GM11168 (cell line): ENCODE results near the gene SMU1.

Source experiments
- in situ Hi-C: fragments of 300-500 bp; cut with MboI; formaldehyde crosslinking; loops from one replicate; pipeline ENCODE4 v1.12.0; 2022; ENCODE audit warnings: low sequenced_read_pairs; ENCODE audit not compliant: unreplicated experiment

Gene SMU1

DNA sequence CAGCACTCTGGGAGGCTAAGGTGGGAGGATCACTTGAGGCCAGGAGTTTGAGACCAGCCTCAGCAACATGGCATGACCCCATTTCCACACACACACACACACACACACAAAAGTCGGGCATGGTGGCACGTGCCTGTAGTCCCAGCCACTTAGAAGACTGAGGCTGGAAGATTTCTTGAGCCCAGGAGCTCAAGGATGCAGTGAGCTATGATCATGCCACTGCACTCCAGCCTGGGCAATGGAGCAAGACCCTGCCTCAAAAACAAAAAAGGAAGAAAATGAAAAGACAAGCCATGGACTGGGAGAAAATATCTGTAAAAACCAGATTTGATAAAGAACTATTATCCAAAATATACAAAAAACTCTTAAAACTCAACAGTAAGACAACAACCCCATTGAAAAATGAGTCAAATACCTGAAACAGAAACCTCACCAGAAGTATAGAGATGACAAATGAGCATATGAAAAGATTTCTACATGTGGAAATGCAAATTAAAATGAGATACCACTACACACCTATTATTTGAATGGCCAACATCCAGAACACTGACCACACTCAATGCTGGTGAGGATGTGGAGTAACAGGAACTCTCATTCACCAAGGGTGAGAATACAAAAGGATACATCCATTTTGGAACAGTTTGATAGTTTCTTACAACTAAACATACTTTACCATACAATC lies 26.7 kb downstream of the SMU1 start:
- in situ Hi-C loops, result no loop called here

DNA sequence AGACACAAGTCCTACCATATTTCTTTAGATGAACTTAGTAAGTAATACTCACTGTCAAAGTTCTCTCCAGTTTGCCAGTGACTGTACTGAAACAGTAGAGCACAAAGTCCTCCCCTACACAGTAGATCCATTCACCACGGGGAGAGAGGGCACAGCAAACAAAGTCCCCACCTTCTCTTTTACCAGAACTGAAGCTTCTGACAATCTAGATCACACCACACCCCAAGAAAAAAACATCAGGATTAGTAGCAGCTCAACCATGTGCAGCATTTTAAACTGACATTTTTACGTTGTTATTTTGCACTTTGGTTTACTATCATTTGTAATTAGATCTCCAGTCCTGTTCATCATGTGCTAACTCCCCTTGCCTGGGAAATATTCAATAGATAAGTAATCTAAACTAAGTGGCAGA lies 28.4 kb downstream of the SMU1 start:
- in situ Hi-C loops, result no loop called here

DNA sequence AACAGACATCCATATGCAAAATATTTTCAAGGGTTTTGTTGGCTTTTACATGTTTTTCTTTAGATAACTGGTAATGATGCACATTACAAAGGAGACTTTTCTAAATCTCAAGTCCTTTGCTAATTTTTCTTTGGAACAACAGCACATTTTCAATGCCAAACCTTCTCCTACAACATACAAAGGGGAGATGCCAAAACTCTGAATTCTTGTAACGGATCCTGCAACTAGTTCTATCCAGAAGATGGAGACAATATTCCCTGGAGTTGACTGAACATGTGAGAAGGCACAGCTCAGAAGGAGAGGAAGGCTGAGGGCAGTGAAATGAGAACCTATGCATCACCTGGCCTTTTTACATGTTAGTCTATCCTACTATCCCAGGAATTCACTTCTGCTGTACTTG lies 30.4 kb downstream of the SMU1 start:
- in situ Hi-C loops, result no loop called here

DNA sequence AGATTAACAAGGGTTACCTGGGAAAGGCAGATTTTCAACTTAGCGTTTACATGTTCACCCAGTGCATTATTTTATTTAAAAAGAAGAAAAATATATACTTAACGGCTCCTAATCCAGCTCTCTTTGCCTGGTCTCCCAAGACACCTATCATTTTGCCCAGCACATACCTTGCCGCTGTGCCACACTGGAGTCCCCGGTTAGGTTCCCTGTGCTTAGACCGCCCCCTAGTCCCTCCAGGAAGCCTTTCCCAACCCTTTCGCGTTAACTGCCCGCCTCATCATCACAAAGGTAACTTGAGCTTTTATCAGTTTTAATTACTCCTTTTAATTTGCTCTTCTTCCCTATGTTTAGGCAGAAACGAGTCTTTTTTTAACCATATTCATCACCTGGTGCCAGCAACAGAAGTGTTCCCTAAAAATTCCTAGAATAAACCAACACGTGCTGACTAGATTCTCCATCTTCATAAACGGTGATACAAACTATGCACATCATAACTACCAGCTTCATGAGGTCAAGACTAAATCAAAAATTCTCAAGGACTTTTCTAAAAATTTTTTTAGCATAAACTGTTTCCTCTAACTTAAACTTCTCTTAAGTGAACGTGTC lies 31.7 kb downstream of the SMU1 start:
- in situ Hi-C loops, result no loop called here

DNA sequence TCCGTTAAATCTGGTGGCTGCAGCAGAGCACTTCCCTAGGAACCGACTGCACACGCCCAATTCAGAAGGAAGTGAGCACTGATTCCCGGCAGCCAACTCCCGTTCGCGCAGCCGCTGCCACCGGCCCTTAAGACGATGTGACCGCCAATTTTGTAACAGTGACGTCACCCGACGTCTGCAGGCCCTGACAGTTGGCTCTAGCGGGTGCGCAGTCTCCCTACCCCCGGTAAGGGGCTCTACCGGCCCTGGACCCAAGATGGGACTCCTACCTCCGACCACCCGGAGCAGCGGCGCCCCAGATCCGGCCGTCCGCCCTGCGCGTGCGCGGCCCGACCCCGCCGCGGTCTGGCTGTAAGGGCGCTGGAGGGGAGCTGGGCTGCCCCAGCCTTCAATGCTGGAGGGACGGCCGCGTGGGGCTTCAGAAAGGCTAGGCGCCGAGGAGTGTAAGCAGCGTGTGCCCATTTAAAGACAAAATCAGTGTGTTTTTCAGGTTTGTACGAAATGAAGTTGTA lies 32.3 kb downstream of the SMU1 start:
- in situ Hi-C loops, result no loop called here

DNA sequence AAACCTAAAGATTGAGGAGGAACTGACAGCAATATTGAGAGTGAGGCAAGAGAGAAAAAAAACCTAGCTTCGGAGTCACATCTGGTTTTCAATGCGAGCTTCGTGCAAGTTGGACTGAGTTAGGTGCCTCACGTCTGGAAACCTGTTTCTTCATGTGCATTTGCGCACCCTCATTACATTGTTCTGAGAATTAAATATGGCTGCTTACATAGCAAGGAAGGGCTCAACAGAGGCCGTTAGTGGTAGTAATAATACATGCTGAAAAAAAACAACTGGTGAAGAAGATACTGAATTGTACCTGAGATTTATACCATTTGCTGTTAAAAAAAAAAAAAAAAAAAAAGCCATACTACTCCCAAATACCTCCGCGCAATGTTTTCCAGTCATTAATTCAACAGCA lies 32.8 kb downstream of the SMU1 start:
- in situ Hi-C loops, result no loop called here

DNA sequence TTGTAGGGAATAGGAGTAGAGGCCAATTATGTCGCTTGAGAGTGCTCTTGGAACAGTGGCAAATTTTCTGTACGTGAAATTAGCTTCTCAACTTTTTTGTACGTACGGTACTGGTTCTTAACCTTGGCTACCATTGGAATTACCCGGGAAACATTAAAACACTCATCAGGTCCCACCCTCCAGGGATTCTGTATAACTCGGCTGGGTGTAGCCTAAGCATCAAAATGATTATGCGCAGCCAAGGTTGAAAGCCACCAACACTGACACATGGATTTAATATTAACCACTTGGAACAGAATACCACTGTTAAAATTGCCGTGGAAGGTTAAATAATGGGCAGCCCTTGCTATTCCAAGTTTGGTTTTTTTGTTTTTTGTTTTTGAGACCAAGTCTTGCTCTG lies 34.0 kb downstream of the SMU1 start:
- in situ Hi-C loops, result no loop called here

DNA sequence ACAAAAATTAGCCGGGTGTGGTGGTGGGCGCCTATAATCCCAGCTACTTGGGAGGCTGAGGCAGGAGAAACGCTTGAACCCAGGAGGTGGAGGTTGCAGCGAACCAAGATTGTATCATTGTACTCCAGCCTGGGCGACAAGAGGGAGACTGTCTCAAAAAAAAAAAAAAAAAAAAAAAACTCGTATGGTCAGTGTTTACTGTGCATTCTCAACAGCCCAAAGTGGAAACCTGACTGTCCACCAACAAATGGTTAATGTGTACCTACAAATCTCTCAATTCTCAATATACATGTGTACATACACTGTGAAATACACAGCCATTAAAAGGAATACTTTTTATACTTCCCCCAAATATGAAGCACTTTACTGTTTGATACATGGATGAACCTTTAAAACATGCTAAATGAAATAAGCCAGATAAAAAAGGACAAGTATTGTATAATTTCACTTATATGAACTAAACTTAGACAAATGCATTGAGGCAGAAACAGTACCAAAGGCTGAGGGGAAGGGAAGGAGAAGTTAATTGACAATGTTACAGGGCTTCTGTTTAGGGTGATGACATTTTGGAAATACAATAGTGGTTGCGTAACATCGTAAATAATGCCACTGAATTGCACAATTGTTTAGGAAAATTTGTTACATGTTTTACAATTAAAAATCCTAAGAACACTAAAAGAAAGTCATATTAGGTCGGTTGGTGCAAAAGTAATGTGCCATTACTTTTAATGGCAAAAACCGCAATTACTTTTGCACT lies 34.9 kb downstream of the SMU1 start:
- in situ Hi-C loops, result no loop called here

DNA sequence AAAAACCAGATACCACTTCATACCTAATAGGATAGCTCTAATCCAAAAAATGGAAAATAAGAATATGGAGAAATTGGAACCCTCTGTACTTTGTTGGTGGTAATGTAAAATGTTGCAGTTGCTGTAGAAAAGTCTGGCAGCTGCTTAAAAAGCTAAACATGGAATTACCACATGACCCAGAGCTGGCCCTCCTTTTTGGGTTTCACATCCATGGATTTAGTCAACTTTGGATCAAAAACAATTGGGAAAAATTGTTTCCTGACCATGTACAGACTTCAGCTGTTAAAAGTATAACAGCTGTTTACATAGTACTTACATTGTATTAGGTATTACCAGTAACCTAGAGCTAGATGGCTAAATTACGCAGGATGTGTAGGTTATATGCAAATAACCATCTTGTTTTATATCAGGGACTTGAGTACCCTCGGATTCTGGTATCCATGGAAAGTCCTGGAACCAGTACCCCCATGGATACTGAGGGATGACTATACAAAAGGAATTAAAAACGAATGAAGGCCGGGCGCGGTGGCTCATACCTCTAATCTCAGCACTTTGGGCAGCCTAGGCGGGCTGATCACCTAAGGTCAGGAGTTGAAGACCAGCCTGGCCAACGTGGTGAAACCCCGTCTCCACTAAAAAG lies 35.6 kb downstream of the SMU1 start:
- in situ Hi-C loops, result no loop called here

DNA sequence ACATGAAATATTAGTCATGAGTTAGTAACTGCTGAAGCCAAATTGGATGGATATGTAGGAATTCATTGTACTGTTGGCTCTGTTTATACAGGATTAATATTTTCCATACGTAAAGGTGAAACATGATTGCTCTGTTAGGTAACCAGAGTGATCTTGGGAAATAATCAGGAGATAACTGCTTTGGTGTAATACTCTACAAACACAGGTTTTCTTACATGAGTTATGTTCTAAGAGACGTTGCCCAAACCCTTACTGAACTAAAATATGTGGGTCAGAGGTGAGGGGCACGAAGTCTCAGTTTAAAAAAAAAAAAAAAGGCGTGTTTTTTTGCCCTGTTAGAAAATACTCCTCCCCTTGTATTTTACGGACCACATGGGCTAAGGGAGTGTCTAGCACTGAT lies 43.6 kb downstream of the SMU1 start:
- in situ Hi-C loops, result no loop called here

DNA sequence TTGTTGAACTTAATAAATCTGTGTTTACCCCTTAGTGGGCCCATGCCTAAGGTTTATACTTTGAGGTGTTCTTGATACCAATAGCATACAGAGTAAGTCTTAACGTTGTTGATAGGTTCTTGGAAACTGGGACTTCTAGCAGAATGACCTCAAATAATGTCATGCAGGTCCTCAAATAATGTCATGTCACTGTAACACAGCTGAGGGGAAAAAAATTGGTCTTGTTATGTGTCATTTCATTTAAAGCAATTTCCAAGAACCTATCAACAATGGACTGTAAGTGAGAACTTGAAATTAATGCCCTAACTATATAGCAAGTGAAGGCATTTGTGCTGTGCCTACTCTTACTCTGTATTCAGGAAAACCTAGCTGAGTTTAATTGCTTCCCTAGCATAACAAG lies 44.2 kb downstream of the SMU1 start:
- in situ Hi-C loops, result no loop called here

DNA sequence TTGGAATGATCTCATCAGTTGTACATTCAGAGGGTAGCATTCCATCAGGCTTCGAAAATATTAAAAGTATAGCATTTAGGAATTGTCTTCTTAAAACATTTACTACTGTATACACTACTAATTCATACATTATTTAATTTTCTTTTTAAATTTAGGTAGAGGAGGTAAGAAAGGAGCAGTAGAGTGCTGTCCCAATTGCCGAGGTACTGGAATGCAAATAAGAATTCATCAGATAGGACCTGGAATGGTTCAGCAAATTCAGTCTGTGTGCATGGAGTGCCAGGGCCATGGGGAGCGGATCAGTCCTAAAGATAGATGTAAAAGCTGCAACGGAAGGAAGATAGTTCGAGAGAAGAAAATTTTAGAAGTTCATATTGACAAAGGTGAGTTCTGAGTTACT lies 46.2 kb downstream of the SMU1 start:
- in situ Hi-C loops, result no loop called here

DNA sequence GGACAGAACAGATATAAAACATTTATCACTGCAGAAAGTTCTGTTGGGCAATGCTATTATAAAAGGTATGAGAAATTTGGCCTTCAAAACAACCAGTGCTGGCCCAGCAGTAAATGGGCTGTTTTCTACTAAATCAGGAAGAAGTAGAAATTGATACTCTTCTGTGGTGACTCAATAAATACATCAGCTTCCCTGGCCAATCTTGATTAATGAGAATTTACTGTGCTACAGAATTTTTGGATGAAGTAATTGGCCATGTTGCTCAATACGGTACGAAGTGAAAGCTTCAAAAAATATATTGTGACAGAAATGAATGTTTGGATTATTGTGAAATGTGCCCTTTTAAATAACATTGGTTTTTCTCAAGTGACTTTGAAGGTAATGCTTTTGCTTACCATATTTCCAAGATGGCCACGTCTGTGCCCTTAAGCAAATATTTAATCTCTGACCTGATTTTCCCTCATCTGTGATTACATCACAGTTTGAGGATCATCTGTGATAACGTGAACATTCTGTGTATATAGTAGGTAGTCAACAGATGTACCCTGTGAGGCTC lies 47.2 kb downstream of the SMU1 start:
- in situ Hi-C loops, result no loop called here

DNA sequence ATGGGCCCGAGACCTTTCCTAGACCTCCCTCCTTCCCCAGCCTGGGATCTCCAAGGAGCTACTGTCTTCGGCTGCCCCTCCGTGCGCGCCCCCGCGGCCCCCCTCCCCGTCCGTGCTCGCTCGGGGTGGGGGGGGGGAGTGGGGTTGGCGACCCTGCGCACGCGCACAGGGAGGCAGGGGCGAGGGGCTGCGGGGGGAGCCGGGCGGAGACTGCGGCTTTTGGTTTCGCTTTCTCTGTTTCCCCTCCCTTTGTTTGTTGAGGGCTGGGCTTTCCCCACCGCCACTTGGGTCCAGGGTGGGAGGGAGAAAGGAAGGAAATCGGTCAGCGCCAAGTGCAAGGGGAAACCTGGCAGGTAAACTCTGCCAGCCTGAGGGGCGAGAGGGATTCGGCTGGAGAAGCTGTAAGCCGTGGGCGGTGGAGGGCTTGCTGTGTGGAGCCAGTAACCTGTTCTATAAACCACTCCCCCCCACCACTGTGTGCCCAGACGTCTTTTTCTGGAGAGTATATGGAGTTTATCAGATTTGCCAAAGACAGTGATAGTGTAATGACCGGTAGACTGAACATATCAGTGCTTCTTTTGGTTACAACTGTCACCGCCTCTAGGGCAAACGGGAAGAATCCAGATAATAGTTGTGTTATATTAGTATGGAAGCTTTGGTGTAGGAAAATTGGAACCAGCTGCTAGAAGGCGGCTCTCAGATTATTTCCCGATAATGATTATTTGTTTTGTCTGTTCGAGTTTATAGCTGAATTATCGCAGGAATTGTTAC lies 50.7 kb downstream of the SMU1 start:
- in situ Hi-C loops, result no loop called here

DNA sequence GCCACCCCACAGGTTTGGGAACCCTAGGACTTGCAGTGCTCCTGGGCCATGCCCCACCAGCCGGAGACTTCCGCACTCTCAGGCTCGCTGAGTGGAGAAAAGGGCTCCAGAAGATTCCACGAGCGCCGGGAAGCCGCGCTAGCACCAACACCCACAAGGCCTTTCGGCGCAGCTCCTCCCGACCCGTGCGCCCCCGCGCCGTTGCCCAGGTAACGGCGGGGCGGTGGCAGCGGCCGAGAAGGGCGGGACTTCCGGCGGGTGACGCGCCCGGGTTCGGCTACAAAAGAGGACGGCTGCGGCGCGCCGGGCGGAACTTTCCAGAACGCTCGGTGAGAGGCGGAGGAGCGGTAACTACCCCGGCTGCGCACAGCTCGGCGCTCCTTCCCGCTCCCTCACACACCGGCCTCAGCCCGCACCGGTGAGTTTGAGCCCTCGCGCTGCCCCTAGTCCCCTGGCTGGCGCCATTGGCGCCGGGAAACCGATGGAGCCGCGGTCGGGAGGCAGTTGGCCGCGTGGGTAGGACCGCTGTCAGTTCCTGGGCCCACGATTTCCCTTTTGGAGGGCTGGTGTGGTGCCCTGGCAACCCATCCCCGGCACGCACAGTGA lies 51.4 kb downstream of the SMU1 start, which contains the start of gene DNAJA1:
TSS of gene DNAJA1 (plus strand) at position 308 of the 606 bp plus-strand sequence. CDS start 1,212 bp downstream, outside the sequence.
- in situ Hi-C loops, result no loop called here

DNA sequence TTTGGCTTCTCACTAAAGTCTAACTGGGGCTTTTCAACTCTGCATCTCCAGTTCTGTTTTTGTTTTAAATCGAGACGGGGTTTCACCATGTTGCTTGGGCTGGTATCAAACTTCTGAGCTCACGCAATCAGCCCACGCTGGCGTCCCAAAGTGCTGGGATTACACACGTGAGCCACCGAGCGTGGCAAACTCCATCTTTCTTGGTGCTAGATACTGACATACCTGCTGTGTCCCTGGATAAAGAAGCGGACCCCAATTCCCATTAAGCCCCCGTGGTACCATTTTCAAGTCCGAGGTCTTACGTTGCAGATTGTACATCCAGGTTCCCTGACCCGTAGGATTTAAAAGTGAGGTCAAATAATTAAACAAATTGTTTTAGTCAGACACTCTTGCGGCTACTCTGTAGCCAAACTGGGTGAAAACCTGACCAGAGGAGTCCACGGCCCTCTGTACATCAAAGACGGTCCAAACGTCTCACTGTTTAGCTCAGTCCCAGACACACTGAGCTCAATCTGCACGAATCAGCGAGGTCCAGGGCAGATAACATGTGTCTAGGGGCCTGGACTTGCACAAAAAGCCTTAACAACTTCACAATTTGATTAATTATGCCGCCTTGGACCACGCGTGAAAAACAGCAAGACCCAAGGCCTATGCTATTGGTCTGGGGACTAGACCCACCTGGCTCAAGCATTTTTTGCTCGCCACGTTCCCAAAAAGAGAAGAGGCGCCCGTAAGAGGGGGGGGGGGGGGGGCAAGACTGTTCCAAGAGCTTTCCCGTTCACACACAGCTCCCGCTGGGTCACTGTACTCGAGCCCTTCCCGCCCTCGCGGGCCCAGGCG lies 52.1 kb downstream of the SMU1 start:
- in situ Hi-C loops, result no loop called here

DNA sequence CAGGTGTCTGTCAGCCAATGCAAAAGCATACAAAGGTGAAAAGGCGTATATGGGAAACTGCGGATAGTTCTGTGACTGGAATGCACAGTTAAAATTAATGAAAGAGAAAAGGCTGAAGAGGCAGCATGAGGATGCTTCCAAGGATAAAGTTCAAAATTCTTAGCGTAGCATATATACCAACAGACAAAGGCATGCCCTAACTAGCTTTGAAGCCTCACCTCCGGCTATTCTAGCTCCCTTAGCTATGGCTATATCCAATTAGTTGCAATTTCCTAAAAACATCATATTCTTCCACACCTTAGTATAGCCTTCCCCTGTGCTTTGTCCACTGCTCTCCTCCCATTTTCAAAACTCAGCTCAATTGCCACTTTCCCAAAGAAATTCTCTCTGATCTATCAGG lies 52.8 kb downstream of the SMU1 start:
- in situ Hi-C loops, result no loop called here

DNA sequence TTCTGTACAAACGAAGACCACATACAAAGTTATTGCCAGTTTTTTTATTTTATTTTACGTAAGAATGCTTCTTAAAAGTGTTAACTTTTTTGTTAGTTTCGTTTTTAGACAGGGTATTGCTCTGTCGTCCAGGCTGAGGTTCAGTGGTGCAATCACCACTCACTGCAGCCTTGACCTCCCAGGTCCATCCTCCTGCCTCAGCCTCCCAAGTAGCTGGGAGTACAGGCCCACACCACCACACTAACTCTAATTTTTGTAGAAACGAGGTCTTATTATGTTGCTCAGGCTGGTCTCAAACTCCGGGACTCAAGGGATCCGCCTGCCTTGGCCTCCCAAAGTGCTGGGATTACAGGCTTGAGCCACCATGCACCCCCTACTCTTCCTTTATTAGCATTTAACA lies 53.7 kb downstream of the SMU1 start:
- in situ Hi-C loops, result no loop called here

DNA sequence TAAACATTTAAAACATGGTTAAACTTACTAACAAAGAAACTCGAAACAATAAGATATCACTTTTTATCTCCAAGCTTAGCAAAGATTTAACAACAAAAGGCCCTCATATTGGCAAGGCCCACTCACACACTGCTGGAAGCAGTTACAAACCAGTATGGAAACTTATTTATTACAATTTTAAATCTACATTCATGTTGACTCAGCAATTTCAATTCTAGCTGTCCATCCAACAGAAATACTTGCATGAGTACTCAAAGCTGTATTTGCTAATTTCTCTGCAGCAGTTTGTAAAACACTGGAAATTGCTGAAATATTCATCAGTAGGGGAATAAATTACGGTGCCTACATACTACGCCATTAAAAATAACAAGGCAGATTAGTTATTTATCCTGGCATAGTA lies 54.2 kb downstream of the SMU1 start:
- in situ Hi-C loops, result no loop called here
